ELR (cell line): ENCODE measurements around the gene BRD4.
A peak's percentile ranks its signal among the peaks of the same experiment; 100 is the strongest.
"Not testable (repeated sequence)": the region's sequence is repeated elsewhere in the genome, so short reads cannot be mapped to it uniquely, and the experiment has no call there.

ENCODE experiments used
- DNase-seq: peaks from one replicate; pipeline ENCODE4 v3.0.0-alpha.2; 2015; ENCODE audit warnings: low read depth

BRD4 gene

GRCh38 chr19:15360015-15360414, 27.7 kb upstream of the BRD4 start:
- DNase-seq, result not testable (repeated sequence)

GRCh38 chr19:15358918-15359317, 26.6 kb upstream of the BRD4 start:
- no peak for DNase-seq

DNA sequence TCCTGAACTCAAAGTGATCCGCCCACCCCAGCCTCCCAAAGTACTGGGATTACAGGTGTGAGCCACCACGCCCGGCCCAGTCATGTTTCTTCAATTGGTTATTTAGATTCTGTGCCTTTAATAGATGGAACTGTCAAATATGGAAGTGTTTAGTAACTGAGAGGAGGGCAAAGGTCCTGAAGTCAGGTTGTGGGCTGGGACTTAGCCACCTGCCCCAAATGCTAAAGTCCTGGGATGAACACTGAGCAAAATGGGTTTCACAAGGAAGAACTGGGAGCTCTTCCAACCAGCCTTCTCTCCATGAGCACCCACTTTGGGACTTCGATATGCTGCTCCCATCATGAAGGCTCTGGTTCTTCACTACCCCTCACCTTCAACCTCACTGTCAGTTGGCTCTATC, 25.6 kb upstream of the BRD4 start:
- DNase-seq, result no peak

DNA sequence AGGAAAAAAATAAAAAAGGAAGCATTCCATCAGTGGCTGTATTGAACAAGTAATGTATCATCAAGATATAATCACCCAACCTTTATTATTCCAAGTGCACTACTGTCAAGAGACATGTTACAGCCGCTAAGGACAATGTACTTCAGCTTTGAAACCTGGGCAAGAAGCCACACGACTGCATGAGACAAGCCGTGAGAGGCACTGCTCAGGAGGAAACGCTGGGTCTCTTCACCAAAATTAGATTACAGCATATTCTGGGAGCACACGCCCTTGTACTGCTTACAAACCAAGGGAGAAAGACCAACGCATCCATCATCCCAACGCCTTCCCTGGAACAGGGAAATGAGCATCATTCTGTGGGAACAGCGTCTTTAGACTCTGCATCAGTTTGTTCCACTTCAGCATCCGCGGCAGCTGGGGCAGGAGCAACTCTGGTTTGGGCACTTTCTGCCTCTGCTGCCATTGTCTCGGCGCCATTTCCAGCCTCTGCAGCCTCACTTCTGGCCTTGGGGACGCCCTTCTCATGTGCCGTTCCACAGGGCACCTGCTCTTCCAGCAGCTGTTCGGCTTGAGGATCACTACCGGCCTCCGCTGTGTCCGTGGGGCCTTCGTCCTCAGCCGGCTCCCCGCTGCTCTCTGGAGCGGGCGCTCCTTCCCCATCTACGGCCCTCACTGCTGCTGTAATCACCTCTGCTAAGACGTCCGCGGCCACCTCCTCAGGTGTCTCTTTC, 22.4 kb upstream of the BRD4 start:
- no peak for DNase-seq

- DNase-seq, result no peak
These were observed 21.6 kb upstream of the BRD4 start for GRCh38 chr19:15353908-15354307.

DNA sequence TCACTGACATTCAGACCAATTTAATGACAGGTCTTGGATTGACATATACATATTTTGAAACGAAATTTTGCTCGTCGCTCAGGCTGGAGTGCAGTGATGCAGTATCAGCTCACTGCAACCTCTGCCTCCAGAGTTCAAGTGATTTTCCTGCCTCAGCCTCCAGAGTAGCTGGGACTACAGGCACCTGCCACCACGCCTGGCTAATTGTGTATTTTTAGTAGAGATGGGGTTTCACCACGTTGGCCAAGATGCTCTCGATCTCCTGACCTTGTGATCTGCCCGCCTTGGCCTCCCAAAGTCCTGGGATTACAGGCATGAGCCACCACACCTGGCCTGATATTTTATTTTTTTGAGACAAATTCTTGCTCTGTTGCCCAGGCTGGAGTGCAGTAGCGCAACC, 20.2 kb upstream of the BRD4 start:
- not testable (repeated sequence) for DNase-seq

GRCh38 chr19:15341328-15341727, 9.0 kb upstream of the BRD4 start:
- not testable (repeated sequence) for DNase-seq

GRCh38 chr19:15340086-15340485, 7.7 kb upstream of the BRD4 start:
- no peak for DNase-seq

DNA sequence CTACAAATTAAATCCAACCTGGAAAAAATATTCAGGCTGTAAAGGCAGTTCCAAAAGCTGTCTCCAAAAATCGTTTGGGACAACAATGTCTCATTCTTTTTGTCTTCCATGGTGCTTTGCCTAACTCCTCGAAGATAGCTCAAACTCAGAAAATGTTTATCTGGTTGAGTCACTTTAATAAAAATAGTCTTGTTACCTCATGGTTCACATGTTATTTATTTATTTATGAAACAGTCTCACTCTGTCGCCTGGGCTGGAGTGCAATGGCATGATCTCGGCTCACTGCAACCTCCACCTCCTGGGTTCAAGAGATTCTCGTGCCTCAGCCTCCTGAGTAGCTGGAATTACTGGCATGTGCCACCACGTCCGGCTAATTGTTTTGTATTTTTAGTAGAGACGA, 4.9 kb upstream of the BRD4 start:
- peak; percentile 64 for DNase-seq

- not testable (repeated sequence) for DNase-seq
These were observed 3.7 kb upstream of the BRD4 start for GRCh38 chr19:15335992-15336391.

GRCh38 chr19:15331419-15332310, 674 bp downstream of the BRD4 start:
- peak; percentile 64 for DNase-seq

- DNase-seq, result peak; percentile 95
These were observed 1.4 kb downstream of the BRD4 start for GRCh38 chr19:15330801-15331418.

GRCh38 chr19:15328312-15328711, 4.0 kb downstream of the BRD4 start:
- no peak for DNase-seq

DNA sequence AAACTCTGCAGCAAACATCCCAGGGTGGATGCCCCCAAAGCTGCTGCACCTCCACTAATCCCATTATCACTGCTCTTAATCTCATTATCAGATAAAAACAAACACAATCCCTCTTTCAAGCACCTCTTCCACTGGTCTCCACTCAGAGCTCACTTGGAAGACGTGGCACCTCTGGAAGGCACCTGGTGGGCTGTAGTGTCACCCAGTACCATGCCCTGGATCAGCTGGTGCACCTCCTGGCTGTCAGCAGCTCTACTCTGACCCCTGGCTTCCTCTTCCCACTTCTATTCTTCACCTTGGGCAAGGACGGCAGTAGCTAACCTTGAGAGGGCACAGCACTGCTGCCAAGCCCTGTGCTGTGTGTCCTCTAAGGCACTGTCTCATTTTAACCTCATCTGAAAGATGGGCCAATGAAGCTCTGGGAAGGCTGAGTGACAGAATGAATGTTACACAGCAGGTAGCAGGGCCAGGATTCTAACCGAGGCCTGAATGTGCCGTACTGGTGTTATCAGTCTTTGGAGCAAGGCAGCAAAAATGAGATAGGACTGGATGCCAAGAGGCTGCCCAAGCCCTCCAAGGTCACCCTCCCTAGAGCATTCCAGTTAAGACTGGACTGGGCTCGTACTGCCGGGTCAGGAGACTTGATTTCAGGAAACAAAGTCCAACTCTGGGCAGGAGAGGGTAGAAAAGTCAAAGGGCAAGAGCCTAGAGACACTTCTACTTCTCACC, 7.4 kb downstream of the BRD4 start:
- no peak for DNase-seq

GRCh38 chr19:15323496-15324235, 8.7 kb downstream of the BRD4 start:
- DNase-seq, result peak; percentile 45

DNA sequence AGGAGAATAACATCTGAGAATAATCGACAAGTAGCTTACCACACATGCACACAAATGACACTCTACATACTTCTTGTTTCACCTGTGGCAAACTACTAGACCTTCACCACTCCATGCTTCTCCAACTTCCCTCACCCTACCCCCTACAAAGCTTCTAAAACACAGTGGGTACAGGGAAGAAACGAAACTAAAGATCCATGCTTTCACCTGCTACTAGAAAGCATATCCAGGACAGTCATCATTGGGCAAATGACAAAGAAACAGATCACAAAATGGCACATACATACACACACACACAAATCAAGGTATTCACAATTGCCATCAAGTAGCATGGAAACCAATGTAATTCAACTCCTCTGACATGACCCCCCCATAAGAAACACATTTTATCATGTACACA, 10.6 kb downstream of the BRD4 start:
- no peak for DNase-seq

DNA sequence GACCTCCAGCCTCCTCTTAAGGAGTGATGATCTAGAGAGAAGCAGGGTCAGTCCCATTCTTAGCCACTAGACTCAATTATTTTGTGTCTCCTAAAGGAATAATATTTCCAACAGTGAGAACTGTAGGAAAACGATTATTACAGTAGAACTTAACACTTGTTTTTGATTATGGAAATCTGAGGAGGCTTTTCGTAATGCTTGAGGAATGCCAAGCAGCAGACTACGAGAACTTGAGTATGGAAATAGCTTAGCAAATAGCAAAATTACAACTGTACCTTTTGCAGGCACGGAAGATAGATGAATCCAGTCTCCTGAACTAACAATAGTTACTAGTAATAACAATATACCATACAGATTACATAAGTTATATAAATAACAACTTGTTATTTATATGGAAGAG, 12.2 kb downstream of the BRD4 start:
- DNase-seq, result peak; percentile 47

DNA sequence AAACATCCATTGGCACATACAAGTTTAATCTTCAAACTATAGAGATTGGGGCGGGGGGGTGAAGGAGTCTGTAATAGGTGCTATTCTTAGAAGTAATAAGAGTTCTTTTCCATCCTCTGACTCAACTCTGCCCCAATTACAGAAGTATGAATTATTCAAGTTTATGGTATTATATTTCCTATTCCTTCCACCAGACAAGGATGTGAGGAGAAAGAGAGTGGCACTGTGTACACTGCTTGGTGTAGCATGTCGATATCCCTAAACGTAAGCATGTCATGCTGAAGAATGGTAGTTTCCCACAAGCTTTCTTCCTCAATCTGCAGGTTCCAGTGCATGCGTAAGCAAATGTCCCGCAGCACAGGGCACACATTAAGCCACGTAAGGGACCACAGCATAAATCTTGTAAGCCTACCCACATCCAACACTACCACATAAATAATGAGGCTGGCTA, 14.1 kb downstream of the BRD4 start:
- DNase-seq, result no peak

GRCh38 chr19:15317392-15318071, 14.8 kb downstream of the BRD4 start:
- no peak for DNase-seq

DNA sequence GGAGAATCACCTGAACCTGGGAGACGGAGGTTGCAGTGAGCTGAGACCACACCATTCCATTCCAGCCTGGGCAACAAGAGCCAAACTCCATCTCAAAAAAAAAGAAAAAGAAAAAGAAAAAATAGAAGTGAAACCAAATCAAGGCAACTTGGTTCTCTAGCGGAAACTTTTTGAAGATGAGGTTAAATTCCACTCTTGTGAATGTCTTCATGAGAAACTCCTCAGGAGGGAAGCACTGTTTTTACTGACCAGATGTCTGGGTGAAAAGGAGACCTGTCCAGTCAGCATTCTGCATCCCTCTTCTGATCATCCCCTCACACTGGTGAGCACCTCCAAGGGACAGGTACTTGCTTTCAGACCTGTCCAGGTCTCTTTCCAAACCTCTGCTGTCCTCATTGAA, 15.8 kb downstream of the BRD4 start:
- no peak for DNase-seq

- DNase-seq, result no peak
These were observed 17.2 kb downstream of the BRD4 start for GRCh38 chr19:15315101-15315500.
